HL-60/S4 treated with phorbol 12-myristate 13-acetate at 8.2 ng/mL for 4 days and 3 days (cell line): ENCODE results near the gene CYP4B1.
"Not testable (repeated sequence)": the region's sequence is repeated elsewhere in the genome, so short reads cannot be mapped to it uniquely, and the experiment has no call there.

Experiments used
- in situ Hi-C: fragments of 300-500 bp; cut with MboI; formaldehyde crosslinking; loops from 2 replicates; pipeline ENCODE4 v1.15.0; 2022; ENCODE audit warnings: low sequenced_read_pairs

CYP4B1 gene

DNA sequence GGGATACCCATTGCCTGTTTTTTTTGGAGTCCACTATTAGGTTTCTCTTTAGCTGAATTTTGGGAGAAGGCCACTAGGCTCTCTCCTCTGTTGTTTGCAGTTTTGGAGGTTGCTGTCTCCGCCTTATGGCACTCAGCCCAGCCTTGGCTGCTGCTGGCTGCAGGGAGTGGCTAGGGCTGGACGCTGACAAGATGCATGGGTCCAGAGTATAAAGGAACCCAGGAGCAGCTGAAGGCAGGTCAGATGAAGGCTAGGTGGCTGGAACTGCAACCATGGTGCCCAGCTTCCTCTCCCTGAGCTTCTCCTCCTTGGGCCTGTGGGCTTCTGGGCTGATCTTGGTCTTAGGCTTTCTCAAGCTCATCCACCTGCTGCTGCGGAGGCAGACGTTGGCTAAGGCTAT is at the start of gene CYP4B1:
Gene CYP4B1, plus strand, starts transcription at position 237 of the 400 bp plus-strand sequence. Its CDS starts 36 bp downstream, at position 273.
- in situ Hi-C loops: no loop called here

DNA sequence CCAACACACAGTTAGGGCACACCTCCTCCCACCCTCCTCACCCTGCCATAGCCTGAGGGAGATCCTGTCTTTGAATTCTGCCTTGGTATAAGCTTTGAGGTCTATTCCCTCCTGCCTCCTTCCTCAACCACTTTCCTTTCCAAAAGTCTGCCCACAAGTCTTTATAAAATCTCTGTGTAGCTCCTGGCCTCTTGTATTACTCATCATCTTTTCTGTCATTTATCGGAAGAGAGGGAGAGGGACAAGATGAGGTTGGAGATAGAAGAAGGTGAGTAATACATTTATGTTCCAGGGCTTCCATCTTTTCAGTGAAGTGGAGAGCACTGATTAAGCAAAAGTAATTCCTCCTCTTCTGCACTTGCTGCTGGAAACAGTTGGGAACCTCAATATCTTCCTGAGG is 49.4 kb upstream of the CYP4B1 start:
- in situ Hi-C loops: no loop called here

DNA sequence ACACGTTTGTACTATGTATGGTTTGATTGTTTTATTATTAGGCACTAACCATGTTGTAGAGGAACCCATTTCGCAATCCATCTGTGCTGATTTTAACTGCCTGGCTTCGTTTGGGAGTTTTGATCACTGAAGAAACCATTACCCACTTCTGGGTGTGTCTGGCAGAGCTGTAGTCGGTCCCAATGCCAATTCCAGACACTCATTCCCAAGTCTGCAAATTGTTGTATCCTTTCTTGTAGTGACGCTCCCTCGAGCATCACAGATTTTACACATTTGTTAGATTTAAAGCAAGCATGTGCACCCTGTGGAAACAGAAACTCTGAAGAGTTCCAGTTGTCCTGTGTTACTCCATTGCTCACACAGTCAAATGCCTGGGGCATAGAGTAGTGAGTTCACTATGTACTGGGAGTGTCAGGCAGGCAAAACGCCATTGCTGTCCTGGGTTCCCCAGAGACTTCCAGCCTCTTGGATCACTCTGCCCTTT is 48.9 kb upstream of the CYP4B1 start:
- in situ Hi-C loops: no loop called here

DNA sequence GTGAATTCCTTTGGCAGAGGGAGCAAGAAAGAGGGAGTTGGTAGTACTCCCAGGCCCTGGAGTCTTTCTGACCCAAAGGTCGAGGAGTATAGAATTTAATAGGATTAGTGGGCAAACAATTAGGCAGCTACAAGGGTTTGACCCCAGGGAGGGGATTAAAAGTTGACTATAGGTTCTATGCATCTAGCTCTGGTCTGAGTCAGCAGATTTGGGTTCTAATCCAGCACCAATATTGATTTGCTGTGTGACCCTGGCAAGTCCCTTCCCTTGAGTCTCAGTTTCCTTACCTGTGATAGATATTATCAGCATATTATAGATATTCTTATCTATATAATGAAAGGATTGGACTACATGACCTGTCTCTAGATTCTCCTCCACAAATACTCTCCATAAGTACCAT is 44.9 kb upstream of the CYP4B1 start:
- in situ Hi-C loops: no loop called here

DNA sequence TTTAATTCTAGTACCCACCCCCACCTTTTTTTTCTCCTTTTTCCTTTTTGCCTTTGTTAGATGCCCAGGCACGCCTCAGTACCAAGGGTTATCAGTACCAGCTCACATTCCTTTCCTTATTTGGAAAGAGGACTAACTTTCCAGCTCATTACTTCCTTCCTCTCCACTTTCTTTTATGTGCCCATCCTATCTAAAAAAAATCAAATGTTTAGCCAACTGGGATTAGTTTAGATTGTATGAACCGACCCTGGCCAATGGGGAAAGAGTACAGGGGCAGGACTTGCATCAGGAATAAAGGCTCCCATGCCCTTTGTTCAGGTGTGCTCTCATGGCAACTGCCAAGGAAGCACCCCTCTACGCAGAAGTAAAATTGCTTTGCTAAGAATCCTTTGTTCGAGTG is 44.1 kb upstream of the CYP4B1 start:
- in situ Hi-C loops: not testable (repeated sequence)

DNA sequence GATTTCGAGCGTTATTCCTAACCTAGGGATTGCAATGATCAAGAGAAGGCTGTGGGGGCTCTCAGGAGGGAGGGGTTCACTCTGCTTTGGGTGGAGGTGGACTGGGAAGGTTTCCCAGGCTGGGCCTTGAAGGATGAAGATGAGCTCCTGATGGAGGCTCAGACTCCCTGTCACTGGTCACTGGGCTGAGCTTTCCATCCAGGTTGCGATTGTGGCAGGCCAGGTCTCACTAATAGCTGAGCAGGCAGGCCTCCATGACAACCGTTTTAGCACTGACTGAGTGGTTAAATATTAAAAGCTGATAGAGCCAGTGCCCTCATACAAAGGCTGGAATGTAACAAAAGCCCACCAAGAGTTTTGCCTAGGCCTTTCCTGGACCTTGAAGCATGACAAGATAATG is 43.7 kb upstream of the CYP4B1 start:
- in situ Hi-C loops: no loop called here

DNA sequence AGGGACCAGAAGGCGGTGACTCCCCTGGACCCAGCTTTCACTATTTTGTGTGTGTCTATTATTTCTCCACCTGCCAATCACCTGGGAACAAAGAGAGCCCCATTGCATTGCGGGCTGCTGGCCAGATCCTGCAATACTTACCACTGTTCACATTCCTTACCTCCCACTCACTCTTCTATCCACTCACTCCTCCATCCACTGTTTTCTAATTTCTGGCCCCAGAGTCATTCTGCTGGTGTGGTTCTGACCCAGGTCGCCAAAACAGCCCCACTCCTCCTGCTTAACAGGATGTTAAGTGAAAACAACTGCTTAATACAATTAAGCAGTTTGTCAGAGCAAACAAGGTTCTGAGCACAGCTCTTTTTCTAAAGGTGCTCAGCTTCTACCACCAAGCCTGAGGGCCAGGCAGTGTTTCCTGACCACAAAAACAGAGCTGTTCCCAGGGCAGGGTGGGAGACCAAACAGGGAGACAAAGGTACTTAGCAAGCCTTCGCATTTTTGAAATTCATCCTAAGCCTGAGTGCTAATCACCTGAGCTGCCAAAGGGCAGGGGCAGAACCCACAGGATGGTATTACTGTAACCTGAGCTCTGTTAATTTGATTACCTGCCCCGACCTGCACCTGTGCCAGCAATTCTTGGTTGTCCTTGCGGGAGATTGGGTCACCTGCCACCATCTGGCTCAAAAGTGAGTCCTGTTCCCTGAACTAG is 41.4 kb upstream of the CYP4B1 start:
- in situ Hi-C loops: no loop called here

DNA sequence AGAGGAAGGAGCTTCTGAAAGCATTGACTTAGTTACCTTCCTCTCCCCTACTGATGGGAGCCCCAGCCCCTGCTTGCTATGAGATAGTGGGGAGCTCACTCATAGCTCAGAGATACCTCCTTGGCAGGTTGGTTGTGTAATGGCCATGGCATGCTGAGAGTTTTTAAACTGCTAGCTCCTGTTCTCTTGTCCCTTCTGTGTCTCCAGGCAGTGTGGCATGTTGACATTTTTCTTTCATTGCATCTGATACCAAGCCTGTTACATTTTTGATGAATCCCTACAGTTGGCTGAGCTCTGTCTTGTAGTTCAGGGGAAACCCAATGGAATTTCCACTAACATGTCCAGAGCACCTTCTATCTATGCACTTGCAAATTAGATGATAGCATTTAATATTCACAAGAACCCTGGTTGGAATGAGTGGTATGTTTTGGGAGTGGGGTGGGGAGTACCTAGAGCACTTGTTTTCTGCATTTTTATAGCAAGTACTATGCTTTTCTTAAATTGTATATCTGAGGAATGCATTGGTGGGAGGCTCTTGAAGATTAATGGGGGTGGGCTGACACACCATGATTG is 40.8 kb upstream of the CYP4B1 start:
- in situ Hi-C loops: no loop called here

DNA sequence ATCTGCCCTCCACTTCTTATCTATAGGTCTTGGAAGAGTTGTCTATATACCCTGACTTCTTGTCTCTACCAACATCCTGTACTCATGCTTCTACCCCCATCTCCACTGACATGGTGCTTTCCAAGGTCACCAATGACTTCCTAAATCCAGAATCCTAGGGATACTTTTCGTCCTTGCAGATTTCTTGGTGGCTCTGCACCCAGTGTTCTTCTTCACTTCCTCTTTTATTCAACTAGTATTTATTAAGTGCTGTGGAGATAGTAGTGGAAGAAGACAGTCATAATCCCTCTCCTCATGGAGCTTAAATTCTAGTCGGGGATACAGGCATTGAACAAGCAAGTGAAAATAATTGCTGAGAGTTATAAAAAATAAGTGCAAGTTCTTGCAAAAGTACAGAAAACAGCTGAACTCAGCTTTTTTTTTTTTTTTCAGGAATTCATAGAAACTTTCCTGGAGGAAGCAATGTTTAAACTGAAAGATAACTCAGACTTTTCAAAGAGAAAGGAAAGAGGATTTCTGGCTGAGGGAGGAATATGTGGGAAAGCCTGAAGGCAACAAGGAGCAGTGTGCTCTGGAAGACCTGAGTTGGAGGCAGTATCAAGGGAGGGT is 38.2 kb upstream of the CYP4B1 start:
- in situ Hi-C loops: no loop called here

DNA sequence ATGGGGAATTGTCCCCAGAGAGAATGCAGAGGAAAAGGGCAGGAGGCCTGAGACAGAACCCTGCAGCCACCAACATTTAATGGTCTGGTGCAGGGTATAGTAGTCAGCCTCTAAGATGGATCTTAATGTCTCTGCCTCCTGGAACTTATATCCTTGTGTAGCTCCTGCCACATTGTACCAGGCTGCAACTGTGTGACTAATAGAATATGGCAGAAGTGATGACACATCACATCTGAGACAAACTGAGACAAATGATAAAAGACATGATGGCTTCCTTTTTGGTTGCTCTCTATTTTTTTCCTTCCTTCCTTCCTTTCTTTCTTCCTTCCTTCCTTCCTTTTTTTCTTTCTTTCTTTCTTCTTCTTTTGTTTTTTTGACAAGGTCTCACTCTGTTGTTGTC is 37.1 kb upstream of the CYP4B1 start:
- in situ Hi-C loops: no loop called here

DNA sequence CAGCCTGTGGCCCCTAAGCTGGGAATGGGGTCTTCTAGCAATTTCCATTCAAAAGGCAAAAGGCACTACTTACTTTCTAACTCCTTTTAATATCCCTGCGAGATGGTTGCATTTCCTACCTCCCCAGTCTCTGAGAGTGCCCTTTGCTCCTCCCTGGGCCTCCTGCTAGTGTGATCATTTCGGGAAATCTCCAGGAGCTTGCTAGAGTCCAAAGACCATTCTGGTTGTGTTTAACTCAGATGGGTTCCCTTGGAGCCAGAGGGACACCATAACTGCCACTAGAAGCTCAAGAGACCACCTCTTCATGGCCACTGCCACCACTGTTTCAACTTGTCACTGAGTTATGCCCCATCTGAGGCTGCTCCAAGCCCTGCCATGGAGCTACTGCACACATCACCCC is 34.4 kb upstream of the CYP4B1 start:
- in situ Hi-C loops: no loop called here

DNA sequence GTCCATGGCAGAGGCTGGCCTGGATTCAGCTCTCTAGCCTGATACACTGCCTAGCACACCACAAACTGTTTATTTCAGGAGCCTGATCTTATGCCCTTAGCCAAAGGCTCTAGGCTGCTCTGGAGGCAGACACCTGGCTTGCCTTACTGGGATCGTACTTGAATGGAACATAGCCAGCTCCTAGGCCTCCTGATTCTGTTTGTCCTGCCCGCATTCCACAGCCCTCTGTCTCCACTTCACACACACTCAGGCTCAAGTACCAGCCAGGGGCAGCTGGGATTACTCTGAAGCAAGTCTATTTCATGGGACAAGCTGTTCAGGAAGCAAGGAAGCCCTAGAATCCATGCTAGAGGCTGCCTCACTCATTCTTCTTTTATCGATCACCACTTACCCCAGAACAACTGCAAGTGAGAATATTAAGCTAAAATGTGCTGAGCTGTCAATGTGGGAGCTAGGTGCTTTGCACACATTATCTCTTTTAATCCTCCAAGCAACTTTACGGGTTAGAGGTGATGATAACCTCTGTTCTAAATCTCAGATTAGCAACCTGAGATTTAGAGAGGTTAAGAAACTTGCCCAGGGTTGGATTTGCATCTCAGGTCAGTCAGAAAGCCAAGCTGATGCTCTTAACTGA is 31.1 kb upstream of the CYP4B1 start:
- in situ Hi-C loops: no loop called here

DNA sequence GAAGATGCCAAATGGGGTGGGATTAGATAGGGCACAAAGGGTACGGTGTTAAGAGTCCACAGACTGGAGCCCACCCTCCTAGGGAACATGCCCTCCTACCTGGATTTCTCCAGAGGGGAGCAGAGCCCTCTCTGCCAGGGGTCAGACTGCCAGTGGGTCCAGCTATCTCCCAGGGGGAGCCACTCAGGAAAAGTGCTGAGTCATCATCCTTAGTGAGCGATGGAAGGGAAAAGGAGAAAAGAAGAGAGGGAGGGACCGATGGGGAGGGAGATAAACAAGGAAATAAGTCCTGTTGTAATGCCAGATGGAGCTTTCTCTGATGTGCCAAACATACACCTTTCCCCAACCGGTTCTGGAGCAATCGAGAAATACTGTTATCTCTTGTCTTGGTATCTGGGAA is 30.4 kb upstream of the CYP4B1 start:
- in situ Hi-C loops: no loop called here

DNA sequence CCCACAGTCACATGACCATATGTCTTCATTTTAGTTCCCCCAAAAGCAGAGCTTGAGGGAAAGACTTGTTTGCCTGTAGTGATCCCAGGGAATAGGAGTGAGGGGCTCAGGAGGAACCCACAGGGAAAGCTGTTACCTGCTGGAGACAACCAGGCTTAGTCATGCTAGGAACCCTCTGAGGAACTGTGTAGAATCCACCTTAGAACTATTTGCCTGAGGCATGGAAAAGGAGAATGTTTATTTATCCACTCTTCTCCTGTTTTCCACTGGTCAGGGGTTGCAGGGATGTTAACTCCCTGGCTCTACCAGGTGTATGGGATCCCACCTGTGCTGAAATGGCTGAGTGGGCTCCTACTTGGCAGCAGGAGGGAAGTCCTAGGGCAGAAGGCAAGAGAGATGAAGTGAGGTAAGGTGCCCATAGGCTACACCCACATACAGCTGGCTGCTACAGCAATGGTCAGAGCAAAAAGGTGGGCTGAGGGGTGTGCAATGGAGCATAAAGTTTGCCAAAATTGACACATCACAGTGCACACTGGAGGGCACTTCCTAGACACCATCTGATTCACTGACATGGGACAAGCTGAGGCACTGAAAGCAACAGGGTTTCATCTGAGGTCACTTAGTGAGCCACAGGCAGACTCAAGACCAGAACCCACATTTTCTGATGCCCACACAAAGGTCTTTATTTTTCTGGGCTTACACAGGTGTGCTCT is 29.7 kb upstream of the CYP4B1 start:
- in situ Hi-C loops: no loop called here

DNA sequence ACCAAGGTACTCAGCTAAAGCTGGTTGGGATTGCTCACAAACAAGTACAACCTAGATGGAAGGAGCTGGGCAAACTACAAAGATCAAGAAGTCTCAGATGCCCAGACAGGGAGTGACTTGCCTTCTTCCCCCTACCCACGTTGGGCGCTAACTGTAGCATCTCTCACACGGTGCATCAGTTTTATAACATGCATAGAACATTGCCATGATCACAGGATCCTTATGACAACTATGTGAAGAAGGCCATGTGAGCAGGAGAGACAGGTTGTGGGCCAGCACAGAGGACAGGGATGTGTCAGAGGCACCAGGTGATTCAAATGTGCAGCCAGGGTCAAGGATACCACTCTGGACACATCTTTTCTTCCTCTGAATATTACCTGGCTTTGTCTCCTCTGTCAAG is 28.3 kb upstream of the CYP4B1 start:
- in situ Hi-C loops: no loop called here

DNA sequence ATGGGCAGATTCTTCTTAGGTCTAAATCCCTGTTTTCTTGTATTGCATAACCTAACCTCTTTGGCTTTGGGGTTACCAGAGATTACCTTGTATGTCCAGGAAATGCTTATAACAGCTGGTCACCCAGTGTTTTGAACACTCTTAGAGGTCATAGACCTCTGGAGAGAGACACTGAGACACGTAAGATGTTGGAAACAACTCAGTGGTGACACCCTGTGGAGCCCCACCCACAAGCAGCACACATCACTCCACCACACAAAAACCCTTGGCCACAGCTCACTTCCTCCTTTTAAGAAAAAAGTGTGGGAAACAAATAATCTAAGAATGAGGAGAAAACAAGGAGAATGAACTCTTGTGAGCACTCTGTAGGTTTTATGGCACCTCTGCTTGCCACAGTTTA is 26.3 kb upstream of the CYP4B1 start:
- in situ Hi-C loops: no loop called here

DNA sequence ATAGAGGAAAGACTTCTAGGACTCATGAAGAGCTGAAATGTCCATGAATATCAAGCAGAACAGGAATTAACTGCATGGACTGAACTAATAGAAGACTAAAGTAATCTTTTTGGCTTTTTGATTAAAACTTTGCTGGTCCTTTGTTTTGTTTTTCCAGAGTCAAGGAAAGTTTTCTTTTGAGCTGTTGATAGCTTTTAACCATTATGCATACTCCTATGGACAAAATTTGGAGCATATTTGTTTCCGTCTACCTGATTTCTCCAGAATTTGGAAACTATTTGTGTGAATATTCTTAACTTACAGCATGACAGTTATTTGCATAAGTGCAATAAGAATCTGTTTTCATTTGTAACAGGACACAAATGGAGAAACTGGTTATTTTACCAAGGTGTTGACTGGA is 24.5 kb upstream of the CYP4B1 start:
- in situ Hi-C loops: no loop called here

DNA sequence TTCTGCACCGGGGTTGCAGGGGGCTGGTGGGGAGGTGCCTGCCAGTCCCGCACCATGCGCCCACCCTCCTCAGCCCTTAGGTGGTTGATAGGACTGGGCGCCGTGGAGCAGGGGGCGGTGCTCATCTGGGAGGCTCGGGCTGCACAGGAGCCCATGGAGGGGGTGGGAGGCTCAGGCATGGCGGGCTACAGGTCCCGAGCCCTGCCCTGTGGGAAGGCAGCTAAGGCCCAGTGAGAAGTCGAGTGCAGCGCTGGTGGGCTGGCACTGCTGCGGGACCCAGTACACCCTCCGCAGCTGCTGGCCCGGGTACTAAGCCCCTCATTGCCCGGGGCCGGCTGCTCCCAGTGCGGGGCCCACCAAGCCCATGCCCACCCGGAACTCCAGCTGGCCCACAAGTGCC is 20.4 kb upstream of the CYP4B1 start:
- in situ Hi-C loops: not testable (repeated sequence)

DNA sequence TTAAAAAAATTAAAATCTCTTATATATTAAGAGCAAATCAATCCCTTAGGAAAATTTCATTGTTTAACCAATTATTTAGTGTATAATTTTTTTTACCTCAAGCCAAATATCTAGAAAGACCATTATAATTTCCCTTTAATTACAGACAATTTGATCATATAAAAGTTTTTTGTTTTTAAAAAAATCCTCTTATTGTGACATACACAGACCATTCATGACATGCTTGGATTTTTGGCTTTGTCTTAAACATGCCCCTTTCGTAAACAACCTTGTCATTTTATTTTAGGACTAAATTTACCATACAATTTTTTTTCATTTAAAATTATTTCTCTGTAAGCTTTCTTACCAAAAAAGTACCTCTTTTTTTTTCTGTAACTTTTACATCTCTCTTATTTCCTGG is 14.2 kb upstream of the CYP4B1 start:
- in situ Hi-C loops: no loop called here

DNA sequence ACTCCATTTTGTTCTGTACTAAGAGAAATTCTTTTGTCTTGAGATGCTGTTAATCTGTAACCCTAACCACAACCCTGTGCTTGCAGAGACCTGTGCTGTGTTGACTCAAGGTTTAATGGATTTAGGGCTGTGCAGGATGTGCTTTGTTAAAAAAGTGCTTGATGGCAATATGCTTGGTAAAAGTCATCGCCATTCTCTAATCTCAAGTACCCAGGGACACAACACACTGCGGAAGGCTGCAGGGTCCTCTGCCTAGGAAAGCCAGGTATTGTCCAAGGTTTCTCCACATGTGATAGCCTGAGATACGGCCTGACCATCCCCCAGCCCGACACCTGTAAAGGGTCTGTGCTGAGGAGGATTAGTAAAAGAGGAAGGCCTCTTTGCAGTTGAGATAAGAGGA is 10.2 kb upstream of the CYP4B1 start:
- in situ Hi-C loops: not testable (repeated sequence)

DNA sequence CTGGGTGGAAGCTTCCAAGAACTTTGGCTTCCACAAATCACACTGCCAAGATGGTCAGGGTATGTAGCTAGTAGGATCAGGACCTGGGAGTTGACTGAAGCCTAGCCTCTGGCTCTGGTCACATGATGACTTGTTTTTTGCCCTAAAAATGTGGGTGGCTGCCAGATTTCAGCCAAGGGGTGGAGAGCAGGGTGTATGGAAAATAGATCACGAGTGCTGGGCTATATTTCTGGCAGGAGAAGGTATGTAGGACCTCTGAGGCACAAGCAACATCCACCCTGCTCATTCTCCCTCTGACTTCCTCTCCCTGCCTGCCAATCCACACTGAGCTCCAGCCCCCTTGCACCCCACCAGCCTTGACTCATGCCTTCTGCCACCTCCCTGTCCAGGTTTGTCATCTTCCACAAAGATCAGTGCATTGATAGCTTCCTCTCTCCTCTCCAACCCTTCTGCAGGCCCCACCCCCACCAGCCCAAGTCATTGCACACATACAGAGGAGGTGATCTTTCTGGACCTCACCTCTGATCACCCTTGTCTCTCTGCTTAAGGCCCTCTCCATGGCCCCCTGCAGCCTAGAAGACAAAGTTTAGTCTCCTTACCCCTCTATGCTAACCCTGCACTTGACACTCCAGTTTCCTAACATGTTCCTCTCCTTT is 8.3 kb upstream of the CYP4B1 start:
- in situ Hi-C loops: no loop called here
